Esophagus squamous epithelium (tissue), 5 donors: ENCODE measurements around the gene OS9. TPM values are rescaled to one million over a fixed set of nuclear protein-coding genes. Genes with fewer than 3 reads are reported as not detected.
"Not testable (repeated sequence)": the region's sequence is repeated elsewhere in the genome, so short reads cannot be mapped to it uniquely, and the experiment has no call there.

Source experiments
- DNase-seq: peaks from one replicate; lab custom pipeline; 2025; lab: John Stamatoyannopoulos, UW
- H3K27ac ChIP-seq, 4 donors: fragments of 200-600 bp; sonication (generic); one replicate each; pipeline ENCODE4 v1.5.1; 2016 to 2019; ENCODE audit warnings: mild to moderate bottlenecking in 1 of 4
- H3K27me3 ChIP-seq, 4 donors: fragments of 200-600 bp; sonication (generic); 1 replicate in 3 of 4; 2 replicates in 1 of 4; pipeline versions ENCODE4 v1.5.1 to v1.6.0; 2017 to 2021; ENCODE audit warnings: antibody characterized with exemption in 1 of 4
- H3K36me3 ChIP-seq, 3 donors: fragments of 200-600 bp; sonication (generic); one replicate each; pipeline ENCODE4 v1.5.1; 2016 to 2019
- H3K4me1 ChIP-seq, 3 donors: fragments of 200-600 bp; sonication (generic); one replicate each; pipeline ENCODE4 v1.5.1; 2017 to 2019
- H3K4me3 ChIP-seq, 4 donors: fragments of 200-600 bp; sonication (generic); 1 replicate in 3 of 4; 2 replicates in 1 of 4; pipeline ENCODE4 v1.5.1; 2016 to 2019; ENCODE audit warnings: mild to moderate bottlenecking in 2 of 4, moderate library complexity in 1 of 4
- H3K9me3 ChIP-seq, 3 donors: fragments of 200-600 bp; sonication (generic); one replicate each; pipeline ENCODE4 v1.5.1; 2016 to 2019
- CTCF ChIP-seq, 6 experiments: fragments of 450-650 bp in 4 of 6; fragments of 200-600 bp in 2 of 6; sonication (generic) in 2 of 6; IDR thresholded peaks; one replicate each; pipeline ENCODE4 v1.5.1; 2016 to 2019; ENCODE audit warnings: antibody characterized with exemption in 6 of 6, mild to moderate bottlenecking in 4 of 6, moderate library complexity in 4 of 6
- POLR2A ChIP-seq, 4 donors: fragments of 450-650 bp; IDR thresholded peaks; one replicate each; pipeline ENCODE4 v1.6.1; 2017; ENCODE audit warnings: antibody characterized with exemption in 4 of 4, mild to moderate bottlenecking in 4 of 4, moderate library complexity in 3 of 4
- WGBS, 2 donors: methylation state at CpG; one replicate each; pipeline ENCODE4 v1.1.5; 2018; 5-methylcytosine and 5-hydroxymethylcytosine counted together
- intact Hi-C: fragments of 100-400 bp; cut with DNase I; formaldehyde crosslinking; loops from one replicate; pipeline ENCODE4 v1.15.0; 2022
- total RNA-seq, 4 donors: library from RNA; depleted of rRNA; stranded (reverse); fragments of >200 nt; gene quantifications; one replicate each; pipeline ENCODE4 v1.1.0, GENCODE V29; 2016
- donor health status: DM: yes; HTN: yes; CAD: no.

The OS9 gene
- total RNA-seq, 4 donors from 2014 or later = 151 to 231 (median 168) TPM

- intact Hi-C loops = no loop called here
- H3K27me3 ChIP-seq = peaks cover 0 to 21% (median 0%) of the 10 kb centered on the region in 4 donors
- no peaks in the 10 kb centered on the region for H3K36me3 ChIP-seq
- no peaks in the 10 kb centered on the region for H3K9me3 ChIP-seq
- TF ChIP-seq POLR2A (IDR thresholded peaks at IDR 0.05) (no peak), CTCF (IDR thresholded peaks at IDR 0.05) (no peak)
- no peaks in the 10 kb centered on the region for H3K4me1 ChIP-seq
- 75 to 82% methylated on average over 6 of the region's 6 CpGs for WGBS, 2 donors
- no peak overlapping the region for H3K4me3 ChIP-seq
- DNase-seq = no peak
- H3K27ac ChIP-seq = no peak overlapping the region
These were observed 21.1 kb upstream of the OS9 start for GRCh38 chr12:57672801-57673200.

DNA sequence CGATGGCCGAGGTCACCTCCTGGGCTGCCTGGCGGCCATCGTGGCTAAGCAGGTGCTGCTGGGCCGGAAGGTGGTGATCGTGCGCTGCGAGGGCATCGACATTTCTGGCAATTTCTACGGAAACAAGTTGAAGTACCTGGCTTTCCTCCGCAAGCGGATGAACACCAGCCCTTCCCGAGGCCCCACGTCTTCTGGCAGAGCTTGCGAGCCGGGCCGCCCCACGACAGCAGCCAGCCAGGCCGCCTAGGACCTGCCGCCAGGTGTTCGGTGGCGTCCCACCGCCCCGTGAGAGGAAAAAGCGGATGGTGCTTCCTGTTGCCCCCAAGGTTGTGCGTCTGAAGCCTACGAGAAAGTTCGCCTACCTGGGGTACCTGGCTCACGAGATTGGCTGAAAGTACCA is 19.2 kb upstream of the OS9 start:
- no peaks in the 10 kb centered on the region for H3K4me1 ChIP-seq
- H3K36me3 ChIP-seq = no peaks in the 10 kb centered on the region
- no peak overlapping the region for H3K4me3 ChIP-seq
- intact Hi-C loops = no loop called here
- H3K27ac ChIP-seq = no peak overlapping the region
- H3K27me3 ChIP-seq = peaks cover 0 to 16% (median 0%) of the 10 kb centered on the region in 4 donors
- H3K9me3 ChIP-seq = no peaks in the 10 kb centered on the region
- 86 to 94% methylated on average over 6 to 10 of the region's 29 CpGs for whole genome bisulfite sequencing, 2 donors
- TF ChIP-seq CTCF (IDR thresholded peaks at IDR 0.05) (no peak), POLR2A (IDR thresholded peaks at IDR 0.05) (no peak)
- DNase-seq = no peak

GRCh38 chr12:57677947-57678346 is 16.0 kb upstream of the OS9 start:
- DNase-seq, H3K27ac ChIP-seq, H3K36me3 ChIP-seq, H3K9me3 ChIP-seq, intact Hi-C loops, H3K4me3 ChIP-seq, H3K4me1 ChIP-seq, H3K27me3 ChIP-seq: not testable (repeated sequence)
- 92 to 96% methylated on average over 9 of the region's 9 CpGs for WGBS, 2 donors

DNA sequence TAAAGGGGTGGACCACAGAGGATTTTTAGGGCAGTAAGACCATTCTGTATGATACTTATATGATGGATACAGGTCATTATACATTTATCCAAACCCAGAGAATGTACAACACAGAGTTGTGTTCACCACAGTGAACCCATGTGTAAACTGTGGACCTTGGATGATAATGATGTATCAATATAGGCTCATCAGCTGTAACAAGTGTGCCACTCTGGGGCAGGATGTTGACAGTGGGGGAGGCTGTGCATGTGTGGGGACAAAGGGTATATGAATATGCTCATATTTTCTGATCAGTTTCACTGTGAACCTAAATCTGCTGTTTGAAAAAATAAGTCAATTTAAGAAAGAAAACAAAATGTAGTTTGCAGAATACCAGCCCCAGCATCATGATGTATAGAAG is 14.2 kb upstream of the OS9 start:
- Histone ChIP-seq H3K27me3 (peaks cover 0 to 18% (median 0%) of the 10 kb centered on the region in 4 donors), H3K36me3 (no peaks in the 10 kb centered on the region), H3K4me1 (no peaks in the 10 kb centered on the region), H3K9me3 (no peaks in the 10 kb centered on the region), H3K4me3 (no peak overlapping the region), H3K27ac (no peak overlapping the region)
- intact Hi-C loops = no loop called here
- no peak for DNase-seq
- no peak for TF ChIP-seq CTCF (IDR thresholded peaks at IDR 0.05)
- TF ChIP-seq POLR2A (IDR thresholded peaks at IDR 0.05) = no peak

DNA sequence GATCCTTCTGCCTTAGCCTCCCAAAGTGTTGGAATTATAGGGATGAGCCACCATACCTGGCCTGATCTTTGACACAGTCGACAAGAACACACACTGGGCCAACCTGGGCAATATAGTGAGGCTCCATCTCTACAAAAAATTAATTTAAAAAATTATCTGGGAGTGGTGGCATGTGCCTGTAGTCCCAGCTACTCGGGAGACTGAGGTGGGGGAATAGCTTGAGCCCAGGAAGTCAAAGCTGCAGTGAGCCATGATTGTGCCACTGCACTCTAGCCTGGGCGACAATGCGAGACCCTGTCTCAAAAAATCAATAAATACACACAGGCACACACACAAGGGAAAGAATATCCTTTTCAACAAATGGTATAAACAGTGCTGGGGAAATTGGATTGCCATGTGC is 6.1 kb upstream of the OS9 start:
- Histone ChIP-seq H3K4me1 (no peaks in the 10 kb centered on the region), H3K27ac (no peak overlapping the region), H3K9me3 (no peaks in the 10 kb centered on the region), H3K36me3 (no peaks in the 10 kb centered on the region), H3K27me3 (peaks cover 0 to 55% (median 0%) of the 10 kb centered on the region in 4 donors), H3K4me3 (no peak overlapping the region)
- intact Hi-C loops = no loop called here
- DNase-seq = no peak
- 76 to 80% methylated on average over 4 of the region's 4 CpGs for WGBS, 2 donors
- no peak for TF ChIP-seq POLR2A (IDR thresholded peaks at IDR 0.05)
- no peak for TF ChIP-seq CTCF (IDR thresholded peaks at IDR 0.05)

DNA sequence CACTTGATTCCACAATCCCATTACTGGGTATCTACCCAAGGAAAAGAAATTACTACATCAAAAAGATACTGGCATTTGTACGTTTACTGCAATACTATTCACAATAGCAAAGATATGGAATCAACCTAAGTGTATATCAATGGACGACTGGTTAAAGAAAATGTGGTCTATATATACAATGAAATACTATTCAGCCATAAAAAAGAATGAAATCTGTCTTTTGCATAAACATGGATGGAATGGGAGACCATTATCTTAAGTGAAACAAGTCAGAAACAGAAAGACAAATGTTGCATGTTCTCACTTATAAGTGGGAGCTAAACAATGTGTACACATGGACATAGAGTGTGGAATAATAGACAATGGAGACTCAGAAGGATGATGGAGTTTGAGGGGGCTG is 5.0 kb upstream of the OS9 start:
- H3K4me3 ChIP-seq = no peak overlapping the region
- no peak for DNase-seq
- intact Hi-C loops = no loop called here
- no peak overlapping the region for H3K27ac ChIP-seq
- 62 to 66% methylated on average over 2 of the region's 2 CpGs for WGBS, 2 donors
- peaks cover 0 to 48% (median 0%) of the 10 kb centered on the region in 4 donors for H3K27me3 ChIP-seq
- TF ChIP-seq POLR2A (IDR thresholded peaks at IDR 0.05) = no peak
- TF ChIP-seq CTCF (IDR thresholded peaks at IDR 0.05) = no peak
- no peaks in the 10 kb centered on the region for H3K9me3 ChIP-seq
- H3K4me1 ChIP-seq = peaks cover 0 to 5% (median 0%) of the 10 kb centered on the region in 3 donors
- no peaks in the 10 kb centered on the region for H3K36me3 ChIP-seq
